NB4 (cell line): Measurements from ENCODE around the gene PPP1R13L.

Experiments
- DNase-seq: peaks from one replicate; pipeline ENCODE4 v3.0.0; 2010; ENCODE audit warnings: low read depth
- H3K4me3 ChIP-seq: one replicate; pipeline ENCODE4 v1.5.1; 2011; ENCODE audit warnings: mild to moderate bottlenecking, low read depth, low read length, moderate library complexity
- MYC ChIP-seq: IDR thresholded peaks from 2 replicates; pipeline ENCODE4 v1.6.1; 2011; ENCODE audit warnings: low read depth, low read length
- POLR2A ChIP-seq: IDR thresholded peaks from 2 replicates; pipeline ENCODE4 v1.6.1; 2011; ENCODE audit warnings: mild to moderate bottlenecking; ENCODE audit not compliant: insufficient read length; ENCODE audit errors: extremely low read depth
- TF ChIP-seq, protein P1 (sequence below): IDR thresholded peaks from one replicate; pipeline ENCODE4 v1.5.1; 2012; ENCODE audit warnings: low read depth, low read length
- TF ChIP-seq, protein P2 (sequence below): IDR thresholded peaks from 2 replicates; pipeline ENCODE4 v1.6.1; 2011; ENCODE audit warnings: low read depth, low read length

Gene PPP1R13L

DNA sequence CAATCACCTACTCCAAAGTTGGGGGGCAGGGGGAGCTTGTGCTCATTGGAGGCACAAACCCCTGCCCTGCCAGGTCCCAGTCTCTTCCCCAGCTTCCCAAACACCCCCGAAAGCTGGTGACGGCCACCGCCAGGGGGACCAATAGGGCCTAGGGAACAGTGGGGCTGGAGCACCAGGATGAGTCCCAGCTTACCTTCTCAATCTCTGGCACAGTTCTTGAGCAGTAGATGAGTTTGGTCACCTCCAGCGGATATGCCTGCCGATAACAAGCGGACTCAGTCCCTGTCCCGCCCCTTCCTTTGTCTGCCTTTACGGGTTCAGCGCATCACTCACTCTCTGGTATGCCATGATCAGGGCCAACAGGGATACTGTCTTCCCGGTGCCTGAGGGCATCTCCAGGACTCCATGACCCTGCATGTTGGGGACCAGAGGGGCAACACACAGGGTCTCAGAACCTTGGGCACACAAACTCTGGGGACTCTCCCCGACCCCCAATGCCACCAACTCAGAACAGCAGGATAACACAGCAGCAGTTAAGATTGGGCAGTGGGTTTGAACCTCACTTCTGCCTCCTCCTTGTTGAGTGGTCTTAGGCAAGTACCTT is 36.0 kb downstream of the PPP1R13L start:
- DNase-seq: no peak
- TF ChIP-seq, protein P1, sequence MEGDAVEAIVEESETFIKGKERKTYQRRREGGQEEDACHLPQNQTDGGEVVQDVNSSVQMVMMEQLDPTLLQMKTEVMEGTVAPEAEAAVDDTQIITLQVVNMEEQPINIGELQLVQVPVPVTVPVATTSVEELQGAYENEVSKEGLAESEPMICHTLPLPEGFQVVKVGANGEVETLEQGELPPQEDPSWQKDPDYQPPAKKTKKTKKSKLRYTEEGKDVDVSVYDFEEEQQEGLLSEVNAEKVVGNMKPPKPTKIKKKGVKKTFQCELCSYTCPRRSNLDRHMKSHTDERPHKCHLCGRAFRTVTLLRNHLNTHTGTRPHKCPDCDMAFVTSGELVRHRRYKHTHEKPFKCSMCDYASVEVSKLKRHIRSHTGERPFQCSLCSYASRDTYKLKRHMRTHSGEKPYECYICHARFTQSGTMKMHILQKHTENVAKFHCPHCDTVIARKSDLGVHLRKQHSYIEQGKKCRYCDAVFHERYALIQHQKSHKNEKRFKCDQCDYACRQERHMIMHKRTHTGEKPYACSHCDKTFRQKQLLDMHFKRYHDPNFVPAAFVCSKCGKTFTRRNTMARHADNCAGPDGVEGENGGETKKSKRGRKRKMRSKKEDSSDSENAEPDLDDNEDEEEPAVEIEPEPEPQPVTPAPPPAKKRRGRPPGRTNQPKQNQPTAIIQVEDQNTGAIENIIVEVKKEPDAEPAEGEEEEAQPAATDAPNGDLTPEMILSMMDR: no peak
- TF ChIP-seq MYC (no peak), POLR2A (no peak)
- TF ChIP-seq, protein P2, sequence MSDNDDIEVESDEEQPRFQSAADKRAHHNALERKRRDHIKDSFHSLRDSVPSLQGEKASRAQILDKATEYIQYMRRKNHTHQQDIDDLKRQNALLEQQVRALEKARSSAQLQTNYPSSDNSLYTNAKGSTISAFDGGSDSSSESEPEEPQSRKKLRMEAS: no peak
- peak overlapping the region; percentile 34 for H3K4me3 ChIP-seq

DNA sequence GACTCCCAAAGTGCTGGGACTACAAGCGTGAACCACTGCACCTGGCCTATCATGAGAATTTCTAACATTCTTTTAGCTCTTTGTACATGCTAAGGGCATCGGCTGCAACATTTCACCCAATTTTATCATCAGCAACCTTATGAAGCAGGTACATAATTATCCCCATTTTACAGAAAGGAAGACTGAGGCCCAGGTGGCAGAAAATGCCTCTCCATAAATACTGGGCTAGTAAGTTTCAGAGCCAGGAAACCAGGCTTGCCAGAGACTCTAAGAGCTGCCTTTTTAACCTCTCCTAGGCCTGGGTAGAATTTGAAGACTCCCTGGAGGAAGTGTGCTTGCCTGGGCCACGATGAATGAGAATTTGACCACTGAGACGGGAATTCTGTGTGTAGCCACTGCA is 36.7 kb downstream of the PPP1R13L start:
- no peak for DNase-seq
- H3K4me3 ChIP-seq: no peak overlapping the region
- TF ChIP-seq POLR2A (no peak), MYC (no peak)
- TF ChIP-seq, protein P2: no peak
- TF ChIP-seq, protein P1: no peak

DNA sequence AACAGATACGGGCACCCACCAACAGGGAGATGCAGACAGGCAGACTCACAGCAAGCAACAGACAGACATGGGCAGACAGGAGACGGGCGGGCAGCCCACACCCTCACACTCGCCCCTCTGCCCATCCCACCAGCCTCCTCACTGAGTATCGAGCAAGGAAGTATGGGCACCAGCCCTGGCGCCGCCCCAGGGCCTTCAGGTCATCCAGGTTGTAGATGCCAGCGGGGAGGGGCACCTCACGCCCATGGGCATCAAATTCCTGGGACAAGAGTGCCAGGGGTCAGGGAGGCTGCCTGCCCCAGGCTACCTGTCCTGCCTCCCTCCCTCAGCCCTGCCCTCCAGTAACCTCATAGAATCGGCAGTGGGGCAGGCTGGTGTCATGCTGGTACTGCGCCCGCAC is 40.2 kb downstream of the PPP1R13L start:
- DNase-seq: no peak
- TF ChIP-seq, protein P2: no peak
- TF ChIP-seq, protein P1: no peak
- TF ChIP-seq POLR2A (no peak), MYC (no peak)
- no peak overlapping the region for H3K4me3 ChIP-seq

DNA sequence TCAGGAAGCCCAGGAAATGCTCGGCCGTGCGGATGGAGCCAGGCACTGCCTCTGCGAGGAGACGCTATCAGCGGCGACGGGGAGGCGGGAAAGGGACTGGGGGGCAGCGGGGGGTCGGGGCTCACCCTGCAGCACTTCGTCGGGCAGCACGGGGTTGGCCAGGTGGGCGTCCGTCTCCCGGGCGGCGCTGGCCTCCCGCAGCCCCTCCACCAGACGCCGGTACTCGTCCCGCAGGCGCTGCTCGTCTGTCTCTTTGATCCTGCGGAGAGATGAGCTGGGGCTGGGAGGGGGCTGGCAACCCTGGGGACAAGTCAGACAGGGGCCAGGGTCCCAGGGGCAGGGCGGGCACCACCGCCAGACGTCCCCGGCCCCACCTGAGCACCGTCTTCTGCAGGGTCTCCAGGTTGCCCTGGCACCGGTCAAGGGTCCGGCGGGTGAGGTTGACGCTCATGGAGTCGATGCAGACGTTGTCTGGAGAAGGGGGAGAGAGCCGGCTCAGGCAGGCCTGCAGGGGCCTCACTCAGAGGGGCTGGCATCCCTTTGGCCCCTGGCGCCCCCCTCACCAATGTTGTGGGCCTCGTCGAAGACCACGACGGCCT is 40.9 kb downstream of the PPP1R13L start:
- TF ChIP-seq MYC: no peak
- no peak overlapping the region for H3K4me3 ChIP-seq
- DNase-seq: no peak

DNA sequence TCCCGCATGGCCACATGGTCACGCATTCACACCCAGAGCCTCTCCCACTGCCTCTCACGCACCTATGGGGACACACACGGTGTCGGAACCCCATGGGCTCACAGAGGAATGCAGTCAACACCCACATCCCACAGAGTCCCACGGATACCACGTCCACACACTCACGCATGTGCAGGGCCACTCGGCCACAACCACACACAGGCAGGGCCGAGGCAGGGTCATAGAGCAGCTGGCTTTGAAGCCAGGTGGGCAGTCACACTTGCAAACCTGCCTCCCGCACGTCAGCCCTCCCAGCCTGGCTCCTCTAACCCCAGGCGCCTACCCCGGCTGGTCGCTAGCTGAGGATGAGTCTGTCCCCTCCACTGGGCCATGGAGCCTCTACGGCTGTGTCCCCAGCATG is 42.6 kb downstream of the PPP1R13L start:
- no peak for TF ChIP-seq POLR2A
- TF ChIP-seq, protein P1: no peak
- TF ChIP-seq, protein P2: no peak
- TF ChIP-seq MYC: no peak
- no peak for DNase-seq

DNA sequence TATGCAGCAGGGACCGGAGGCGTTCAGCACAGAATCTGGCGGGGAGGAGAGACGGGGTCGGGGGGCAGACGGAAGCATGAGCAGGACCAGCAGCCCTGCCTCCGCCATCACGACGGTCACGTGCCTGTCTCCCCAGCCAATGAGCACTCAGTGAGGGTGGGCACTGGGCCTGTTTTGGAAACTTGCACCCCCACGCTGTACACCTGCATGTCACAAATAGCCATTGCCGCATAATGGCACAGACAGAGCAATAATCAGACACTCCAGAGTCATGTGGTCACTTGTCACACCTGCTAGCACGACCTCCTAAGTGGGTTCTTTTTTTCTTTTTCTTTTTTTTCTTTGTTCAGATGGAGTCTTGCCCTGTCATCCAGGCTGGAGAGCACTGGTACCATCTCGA is 43.3 kb downstream of the PPP1R13L start:
- TF ChIP-seq, protein P1: no peak
- TF ChIP-seq POLR2A (no peak), MYC (no peak)
- TF ChIP-seq, protein P2: no peak
- H3K4me3 ChIP-seq: no peak overlapping the region
- DNase-seq: no peak

More for the DNA sequence above, 42.6 kb downstream of the PPP1R13L start:
- H3K4me3 ChIP-seq: no peak overlapping the region
